HG02852 (cell line): ENCODE data around the gene ZNF468.
A peak's percentile ranks its signal among the peaks of the same experiment; 100 is the strongest.
"Not testable (repeated sequence)": the region's sequence is repeated elsewhere in the genome, so short reads cannot be mapped to it uniquely, and the experiment has no call there.

Experiments
- ATAC-seq: cut with Tn5 transposase; IDR thresholded peaks from one replicate; pipeline ENCODE4 v1.9.1; 2021; ENCODE audit warnings: mild to moderate bottlenecking, moderate library complexity; ENCODE audit not compliant: unreplicated experiment

The ZNF468 gene

DNA sequence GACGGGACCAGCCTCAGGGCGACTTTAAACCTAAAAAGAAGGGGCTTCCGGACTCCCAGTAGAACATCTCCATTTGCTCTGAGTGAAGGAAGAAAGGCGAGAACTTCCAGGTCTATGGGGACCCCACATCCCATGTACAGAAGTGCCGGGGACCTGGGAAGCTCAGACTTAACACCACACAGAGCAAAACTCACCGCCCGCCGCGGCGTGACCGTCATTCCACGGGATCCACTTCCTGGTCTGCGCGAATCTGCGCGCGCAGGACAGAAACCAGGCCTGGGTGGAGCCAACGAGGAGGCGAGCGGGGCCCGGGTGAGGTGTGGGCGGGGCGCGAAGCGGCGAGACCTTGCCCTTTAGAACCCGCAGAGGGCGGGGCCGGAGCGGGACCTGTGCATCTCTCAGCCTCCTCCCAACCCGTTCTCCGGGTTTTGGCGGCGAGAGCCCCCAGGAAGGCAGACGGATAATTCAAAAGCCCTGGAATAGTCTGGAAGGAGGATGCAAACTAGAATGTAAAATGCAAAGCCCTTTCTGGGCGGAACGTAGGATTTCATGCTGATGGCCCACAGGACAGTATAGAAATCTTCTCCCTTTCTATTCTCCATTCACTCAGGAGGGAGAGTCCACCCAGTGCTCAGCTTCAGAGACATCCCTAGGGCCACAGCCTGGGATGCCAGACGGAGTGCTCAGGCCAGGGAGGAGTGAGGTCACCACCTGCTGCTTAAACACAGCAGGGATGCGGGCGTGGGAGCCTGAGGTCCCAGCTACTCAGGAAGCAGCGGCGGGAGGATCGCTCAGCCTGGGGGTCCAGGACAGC lies at the start of gene ZNF468:
Gene ZNF468, minus strand, starts transcription at position 242 of the 814 bp plus-strand sequence. CDS start 3,347 bp downstream, outside the sequence.
- ATAC-seq = peak; percentile 92

DNA sequence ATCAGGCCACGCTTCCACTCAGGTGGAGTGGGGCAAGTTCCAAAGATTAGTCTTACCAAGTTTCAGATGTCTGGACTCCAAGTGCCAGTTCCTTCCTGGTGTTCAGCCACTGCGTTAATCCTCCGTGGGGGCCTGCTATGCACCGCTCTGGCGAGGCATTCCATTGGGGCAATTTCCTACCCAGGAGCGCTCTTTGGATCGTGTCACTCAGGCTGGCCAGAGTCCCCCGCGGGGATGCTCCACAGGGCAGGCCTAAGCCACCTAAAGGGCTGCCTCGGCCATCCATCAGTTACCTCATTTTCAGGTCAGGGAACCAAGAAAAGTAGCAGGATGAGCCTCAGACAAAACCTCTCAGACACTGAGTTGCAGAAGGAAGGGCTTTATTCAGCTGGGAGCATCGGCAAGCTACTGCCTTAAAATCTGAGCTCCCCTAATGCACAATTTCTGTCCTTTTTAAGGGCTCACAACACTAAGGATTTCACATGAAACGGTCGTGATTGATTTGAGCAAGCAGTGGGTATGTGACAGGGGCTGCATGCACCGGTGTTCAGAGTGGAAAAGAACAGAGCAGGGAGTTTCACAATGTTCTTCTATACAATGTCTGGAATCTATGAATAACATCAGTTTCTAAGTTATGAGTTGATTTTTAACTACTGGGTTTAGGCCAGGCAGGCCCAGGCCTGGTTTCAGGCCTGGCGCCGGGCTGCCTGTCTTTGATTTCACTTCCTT lies 46.8 kb upstream of the ZNF468 start:
- ATAC-seq = not testable (repeated sequence)

- no peak for ATAC-seq
These were observed 44.4 kb upstream of the ZNF468 start for GRCh38 chr19:52901842-52902241.

- ATAC-seq = not testable (repeated sequence)
These were observed 41.2 kb upstream of the ZNF468 start for GRCh38 chr19:52898596-52898995.

GRCh38 chr19:52898101-52898500 lies 40.7 kb upstream of the ZNF468 start:
- no peak for ATAC-seq

DNA sequence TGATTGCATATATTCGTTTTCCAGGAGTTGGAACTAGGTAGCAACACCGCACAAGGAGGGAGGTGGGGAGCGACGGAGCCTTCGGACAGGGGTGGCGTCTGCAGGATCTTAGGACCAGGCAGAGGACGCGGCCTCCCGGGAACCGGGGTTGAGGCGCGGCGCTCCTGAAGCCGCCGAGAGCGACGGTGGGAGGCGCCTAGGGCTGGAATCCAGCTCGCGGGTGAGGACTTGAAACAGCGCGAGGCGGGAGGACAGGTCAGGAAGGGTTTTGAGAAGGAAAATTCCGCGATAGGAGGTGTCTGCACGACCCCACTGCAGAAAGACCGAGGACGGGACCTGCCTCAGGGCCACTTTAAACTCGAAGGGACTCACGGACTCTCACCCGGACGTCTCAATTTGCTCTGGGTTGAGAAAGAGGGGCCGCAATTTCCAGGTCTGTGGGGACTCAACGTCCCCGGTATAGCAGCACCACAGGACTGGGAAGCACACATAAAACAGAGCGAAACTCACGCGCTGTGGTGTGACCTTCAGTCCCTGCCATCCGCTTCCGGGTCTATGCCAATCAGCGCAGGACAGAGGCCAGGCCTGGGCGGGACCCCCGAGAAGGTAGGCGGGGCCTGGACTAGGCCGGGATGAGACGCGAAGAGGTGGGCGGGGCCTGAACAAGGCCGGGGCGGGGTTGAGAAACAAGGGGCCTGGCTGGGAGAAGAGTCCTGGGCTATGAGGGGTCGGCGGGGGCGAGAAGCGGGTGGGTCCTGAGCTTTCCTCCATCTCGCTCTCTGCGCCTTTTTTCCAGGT lies 39.9 kb upstream of the ZNF468 start, which contains the start of gene ZNF320:
Gene ZNF320, minus strand, starts transcription at position 498 of the 798 bp plus-strand sequence. CDS start 7,380 bp downstream, outside the sequence.
- ATAC-seq = peak; percentile 96

GRCh38 chr19:52896431-52897137 lies 39.2 kb upstream of the ZNF468 start:
- peak; percentile 18 for ATAC-seq

- ATAC-seq = no peak
These were observed 33.9 kb upstream of the ZNF468 start for GRCh38 chr19:52891336-52891735.

DNA sequence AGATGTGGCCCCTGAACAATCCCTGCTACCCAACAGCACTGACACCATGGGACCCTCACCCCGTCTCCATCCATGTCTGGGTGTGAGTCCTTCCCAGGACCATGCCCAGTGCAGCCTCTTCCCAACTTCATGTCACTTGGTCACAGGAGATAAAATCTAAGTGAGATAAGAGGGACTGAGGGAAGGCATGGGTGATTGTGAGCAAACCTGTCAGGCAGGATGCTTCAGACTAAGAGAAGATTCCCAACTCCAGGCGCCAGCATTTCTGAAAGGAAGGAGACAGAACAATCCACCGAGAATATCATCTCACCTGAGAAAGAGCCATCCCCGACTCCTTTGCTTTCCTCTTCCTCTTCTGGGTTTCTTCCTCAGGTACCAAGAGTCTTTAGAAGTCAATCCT lies 32.5 kb upstream of the ZNF468 start:
- no peak for ATAC-seq

DNA sequence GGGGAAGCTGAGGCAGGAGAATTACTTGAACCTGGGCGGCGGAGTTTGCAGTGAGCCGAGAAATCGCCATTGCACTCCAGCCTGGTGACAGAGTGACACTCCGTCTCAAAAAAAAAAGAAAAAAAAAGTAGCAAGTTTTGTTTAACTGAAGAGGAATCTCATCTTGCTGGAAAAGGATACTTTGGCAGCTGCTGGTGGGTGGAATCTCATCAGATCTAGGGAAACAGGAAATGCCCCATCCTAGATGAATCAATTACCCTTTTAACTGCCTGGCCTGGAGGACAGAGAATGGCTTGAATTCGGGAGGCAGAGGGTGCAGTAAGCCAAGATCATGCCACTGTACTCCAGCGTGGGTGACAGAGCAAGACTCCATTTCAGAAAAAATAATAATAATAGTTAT lies 31.7 kb upstream of the ZNF468 start:
- no peak for ATAC-seq

DNA sequence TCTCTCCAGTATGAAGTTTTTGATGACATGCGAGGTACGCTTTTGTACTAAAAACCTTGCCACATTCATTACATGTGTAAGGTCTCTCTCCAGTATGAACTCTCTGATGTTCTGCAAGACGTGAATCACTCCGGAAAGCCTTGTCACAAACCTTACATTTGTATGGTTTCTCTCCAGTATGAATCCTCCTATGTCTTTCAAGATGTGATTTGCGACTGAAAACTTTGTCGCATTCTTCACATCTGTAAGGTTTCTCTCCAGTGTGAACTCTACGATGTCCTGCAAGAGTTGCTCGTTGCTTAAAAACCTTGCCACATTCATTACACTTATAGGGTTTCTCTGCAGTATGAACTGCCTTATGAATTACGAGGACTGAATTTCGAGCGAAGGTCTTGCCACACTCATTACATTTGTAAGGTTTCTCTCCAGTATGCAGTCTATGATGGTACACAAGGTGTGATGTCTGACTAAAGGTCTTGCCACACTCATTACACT lies 23.5 kb upstream of the ZNF468 start:
- no peak for ATAC-seq

GRCh38 chr19:52872996-52873395 lies 15.6 kb upstream of the ZNF468 start:
- ATAC-seq = not testable (repeated sequence)

DNA sequence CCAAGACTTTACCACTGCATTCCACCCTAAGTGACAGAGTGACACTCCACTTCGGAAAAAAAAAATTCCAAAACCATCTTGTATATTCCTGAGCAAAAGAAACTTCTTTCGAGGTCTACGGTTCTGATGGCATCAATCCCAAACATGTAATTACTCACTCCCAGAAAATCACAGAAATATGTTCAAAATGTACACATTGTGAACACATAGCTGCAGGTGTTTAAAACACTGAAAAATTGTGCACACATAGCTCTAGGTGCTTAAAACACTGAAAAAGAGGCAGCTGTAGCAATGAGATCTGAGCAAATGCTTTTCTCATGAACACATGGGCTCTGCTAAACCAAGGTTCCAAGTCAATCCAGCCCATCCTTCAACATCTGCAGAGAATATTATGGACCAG lies 14.0 kb upstream of the ZNF468 start:
- no peak for ATAC-seq

DNA sequence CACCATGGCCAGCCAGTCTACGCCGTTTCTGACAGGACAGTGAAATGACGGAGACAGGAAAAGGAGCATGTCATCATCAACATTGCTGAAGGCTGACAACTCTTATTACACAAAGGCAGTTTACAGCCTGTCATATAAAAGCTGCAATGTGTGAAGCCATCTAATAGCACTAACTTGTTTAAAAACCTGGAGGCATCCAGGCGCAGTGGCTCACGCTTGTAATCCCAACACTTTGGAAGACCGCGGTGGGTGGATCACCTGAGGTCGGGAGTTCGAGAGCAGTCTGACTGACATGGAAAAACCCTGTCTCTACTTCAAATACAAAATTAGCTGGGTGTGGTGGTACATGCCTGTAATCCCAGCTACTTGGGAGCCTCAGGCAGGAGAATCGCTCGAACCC lies 10.6 kb upstream of the ZNF468 start:
- not testable (repeated sequence) for ATAC-seq

GRCh38 chr19:52856540-52857377 lies 660 bp downstream of the ZNF468 start:
- ATAC-seq = peak; percentile 6

DNA sequence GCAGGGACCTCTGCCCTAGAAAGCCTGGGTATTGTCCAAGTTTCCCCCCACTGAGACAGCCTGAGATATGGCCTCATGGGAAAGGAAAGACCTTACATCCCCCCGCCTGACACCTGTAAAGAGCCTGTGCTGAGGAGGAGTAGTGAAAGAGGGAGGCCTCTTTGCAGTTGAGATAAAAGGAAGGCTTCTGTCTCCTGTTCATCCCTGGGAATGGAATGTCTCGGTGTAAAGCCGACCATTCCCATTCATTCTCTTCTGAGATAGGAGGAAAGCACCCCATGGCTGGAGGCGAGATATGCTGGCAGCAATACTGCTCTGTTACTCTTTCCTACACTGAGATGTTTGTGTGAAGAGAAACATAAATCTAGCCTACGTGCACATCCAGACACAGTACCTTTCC lies 10.1 kb downstream of the ZNF468 start:
- ATAC-seq = not testable (repeated sequence)

- ATAC-seq = not testable (repeated sequence)
These were observed 16.5 kb downstream of the ZNF468 start for GRCh38 chr19:52840825-52841465.

DNA sequence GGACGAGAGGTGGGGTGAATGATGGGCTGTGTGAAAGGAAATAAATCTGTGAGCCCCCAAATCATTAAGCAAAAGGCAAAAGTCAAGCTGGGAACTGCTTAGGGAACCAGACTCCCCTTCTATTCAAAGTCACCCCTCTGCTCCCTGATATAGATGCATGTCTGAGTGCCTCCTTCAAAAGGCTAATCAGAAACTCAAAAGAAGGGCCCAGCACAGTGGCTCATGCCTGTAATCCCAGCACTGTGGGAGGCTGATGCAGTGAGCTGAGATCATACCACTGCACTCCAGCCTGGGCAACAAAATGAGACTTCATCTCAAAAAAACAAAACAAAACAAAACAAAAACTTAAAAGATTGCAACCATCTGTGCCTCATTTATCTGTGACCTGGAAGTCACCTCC lies 23.1 kb downstream of the ZNF468 start:
- not testable (repeated sequence) for ATAC-seq

DNA sequence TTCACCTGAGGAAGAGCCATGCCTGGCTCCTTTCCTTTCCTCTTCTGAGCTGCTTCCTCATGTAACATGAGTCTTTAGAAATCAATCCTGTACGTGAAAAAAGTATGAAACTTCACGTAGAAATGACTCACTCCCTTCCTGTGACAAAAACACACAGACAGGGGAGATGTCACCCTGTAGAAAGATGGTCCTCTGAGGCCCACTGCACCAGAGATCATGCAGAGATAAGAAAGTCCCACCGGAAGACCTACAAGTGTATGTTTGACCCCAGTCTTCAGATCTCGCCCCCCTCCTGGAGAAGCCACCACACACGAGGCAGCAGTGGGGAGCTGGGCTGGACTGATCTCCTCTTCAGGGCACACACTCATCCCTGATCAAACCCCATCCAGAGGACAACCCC lies 23.9 kb downstream of the ZNF468 start:
- ATAC-seq = not testable (repeated sequence)
